IMR-90 (cell line): ENCODE measurements around the gene CCSER2. TPM values are rescaled to one million over a fixed set of nuclear protein-coding genes. Genes with fewer than 3 reads are reported as not detected.

Experiments used
- ATAC-seq: fragments of 200-7000 bp; cut with Tn5 transposase; 2 replicates; pipeline ENCODE4 v1.9.1; 2020; ENCODE audit warnings: low read depth, mild to moderate bottlenecking, moderate library complexity
- BruUV-seq: library from RNA; stranded (reverse); fragments of 400-500 nt; replicated peaks from 2 replicates; lab custom pipeline; 2021; lab: Mats Ljungman, UMichigan
- CTCF ChIA-PET: fragments of 300-600 bp; formaldehyde crosslinking; extraction: SDS; loops from one replicate; lab custom pipeline; 2021; ENCODE audit warnings: antibody characterized with exemption; lab: Yijun Ruan, JAX
- POLR2A ChIA-PET: fragments of 300-600 bp; sonication (Branson Sonifier 250); formaldehyde crosslinking; loops from one replicate; lab custom pipeline; 2022; ENCODE audit warnings: antibody characterized with exemption; ENCODE audit not compliant: unreplicated experiment; lab: Charles Lee
- DNase-seq: peaks from one replicate; pipeline ENCODE4 v3.0.0; 2013
- H2AFZ ChIP-seq: replicated peaks from 2 replicates; pipeline ENCODE3; 2013; ENCODE audit warnings: low read length, mild to moderate bottlenecking; ENCODE audit not compliant: poor library complexity
- H2AK5ac ChIP-seq: 2 replicates; pipeline ENCODE4 v1.6.1; 2013; ENCODE audit warnings: low read depth, low read length, inconsistent platforms
- H2AK9ac ChIP-seq: replicated peaks from 2 replicates; pipeline ENCODE3; 2013; ENCODE audit warnings: mild to moderate bottlenecking, low read depth, low read length, moderate library complexity; ENCODE audit not compliant: poor library complexity
- H2BK120ac ChIP-seq: 2 replicates; pipeline ENCODE4 v1.6.1; 2013; ENCODE audit warnings: low read depth, low read length, inconsistent platforms
- H2BK15ac ChIP-seq: 3 replicates; pipeline ENCODE4 v1.6.1; 2013; ENCODE audit warnings: low read depth, low read length, inconsistent platforms
- H2BK20ac ChIP-seq: 2 replicates; pipeline ENCODE4 v1.6.1; 2013; ENCODE audit warnings: low read depth, mild to moderate bottlenecking, inconsistent platforms, low read length, moderate library complexity
- H2BK5ac ChIP-seq: 2 replicates; pipeline ENCODE4 v1.6.1; 2013; ENCODE audit warnings: mild to moderate bottlenecking, low read depth, low read length, inconsistent platforms; ENCODE audit not compliant: poor library complexity, severe bottlenecking
- H3K14ac ChIP-seq: replicated peaks from 2 replicates; pipeline ENCODE4 v1.6.1; 2013; ENCODE audit warnings: low read depth, low read length, inconsistent platforms
- H3K18ac ChIP-seq: 2 replicates; pipeline ENCODE4 v1.6.1; 2013; ENCODE audit warnings: low read depth, low read length, control low read depth
- H3K23ac ChIP-seq: 2 replicates; pipeline ENCODE4 v1.6.1; 2013; ENCODE audit warnings: low read depth, low read length, inconsistent platforms
- H3K27ac ChIP-seq: 2 replicates; pipeline ENCODE4 v1.5.1; 2013; ENCODE audit warnings: mild to moderate bottlenecking, control low read depth, low read length; ENCODE audit not compliant: insufficient read depth
- H3K27me3 ChIP-seq: 2 replicates; pipeline ENCODE4 v1.6.1; 2013; ENCODE audit warnings: low read length; ENCODE audit not compliant: control insufficient read depth, insufficient read depth
- H3K36me3 ChIP-seq: 2 replicates; pipeline ENCODE4 v1.6.1; 2013; ENCODE audit warnings: low read length, mixed read lengths; ENCODE audit not compliant: control insufficient read depth, insufficient read depth
- H3K4ac ChIP-seq: 2 replicates; pipeline ENCODE4 v1.6.1; 2013; ENCODE audit warnings: low read depth, low read length, inconsistent platforms
- H3K4me1 ChIP-seq: 2 replicates; pipeline ENCODE4 v1.6.1; 2013; ENCODE audit warnings: low read length, mixed read lengths; ENCODE audit not compliant: control insufficient read depth, insufficient read depth
- H3K4me2 ChIP-seq: 2 replicates; pipeline ENCODE4 v1.6.1; 2013; ENCODE audit warnings: low read depth, mild to moderate bottlenecking, control low read depth, low read length, moderate library complexity
- H3K4me3 ChIP-seq: 2 replicates; pipeline ENCODE4 v1.5.1; 2013; ENCODE audit warnings: low read depth, mild to moderate bottlenecking, control low read depth, low read length, moderate library complexity; ENCODE audit not compliant: insufficient read depth
- H3K56ac ChIP-seq: 2 replicates; pipeline ENCODE4 v1.6.1; 2013; ENCODE audit warnings: low read length, inconsistent platforms; ENCODE audit not compliant: insufficient read depth; ENCODE audit errors: extremely low read depth
- H3K79me1 ChIP-seq, 2 experiments: 2 replicates each; pipeline ENCODE4 v1.6.1; 2013; ENCODE audit warnings: low read length in 2 of 2, inconsistent platforms in 1 of 2, low read depth in 1 of 2
- H3K9ac ChIP-seq: 2 replicates; pipeline ENCODE4 v1.6.1; 2013; ENCODE audit warnings: low read depth, low read length, control low read depth
- H3K9me1 ChIP-seq: 2 replicates; pipeline ENCODE4 v1.6.1; 2013; ENCODE audit warnings: low read length, inconsistent platforms; ENCODE audit not compliant: insufficient read depth
- H3K9me3 ChIP-seq: 2 replicates; pipeline ENCODE4 v1.6.1; 2013; ENCODE audit warnings: low read length; ENCODE audit not compliant: control insufficient read depth, insufficient read depth
- H4K20me1 ChIP-seq: 2 replicates; pipeline ENCODE4 v1.6.1; 2013; ENCODE audit warnings: low read length, inconsistent platforms; ENCODE audit not compliant: insufficient read depth
- H4K5ac ChIP-seq: 2 replicates; pipeline ENCODE4 v1.6.1; 2013; ENCODE audit warnings: mild to moderate bottlenecking, low read depth, low read length, control low read depth
- H4K8ac ChIP-seq, 2 experiments: 2 replicates each; pipeline ENCODE4 v1.6.1; 2013; ENCODE audit warnings: low read depth in 2 of 2, low read length in 2 of 2, control low read depth in 1 of 2, inconsistent platforms in 1 of 2
- H4K91ac ChIP-seq: 2 replicates; pipeline ENCODE4 v1.6.1; 2013; ENCODE audit warnings: low read depth, low read length, inconsistent platforms; ENCODE audit not compliant: insufficient read depth
- RFX5 ChIP-seq: IDR thresholded peaks from 2 replicates; pipeline ENCODE4 v1.8.0; 2012; ENCODE audit warnings: low read depth, mild to moderate bottlenecking, low read length, moderate library complexity
- SMC3 ChIP-seq: fragments of 150-350 bp; IDR thresholded peaks from 2 replicates; pipeline ENCODE4 v1.6.1; 2016; ENCODE audit warnings: low read depth, mild to moderate bottlenecking, antibody characterized with exemption, low read length, moderate library complexity
- USF2 ChIP-seq: fragments of 150-350 bp; IDR thresholded peaks from 2 replicates; pipeline ENCODE4 v1.6.1; 2017; ENCODE audit warnings: mild to moderate bottlenecking, antibody characterized with exemption, low read length, low read depth
- dilution Hi-C: fragments of 300-500 bp; cut with HindIII; formaldehyde crosslinking; loops from one replicate; pipeline ENCODE4 v1.14.3; 2018; ENCODE audit warnings: low sequenced_read_pairs; ENCODE audit not compliant: unreplicated experiment
- in situ Hi-C: fragments of 300-500 bp; cut with MboI; formaldehyde crosslinking; loops from 3 replicates; pipeline ENCODE4 v1.14.3; 2019; ENCODE audit warnings: low sequenced_read_pairs, inconsistent platforms, mixed read lengths
- intact Hi-C: fragments of 100-400 bp; cut with micrococcal nuclease; formaldehyde crosslinking; loops from 2 replicates; pipeline ENCODE4 v1.10.0; 2022
- polyA plus RNA-seq, 3 experiments: library from polyadenylated mRNA; depleted of rRNA; stranded (reverse); fragments of >200 nt; gene quantifications; 2 replicates each; pipeline ENCODE4 v1.2.3, GENCODE V29; 2012; ENCODE audit warnings: low replicate concordance in 1 of 3
- total RNA-seq: library from RNA; depleted of rRNA; stranded (reverse); fragments of >200 nt; gene quantifications from 2 replicates; pipeline ENCODE4 v1.2.3, GENCODE V29; 2012

CCSER2 gene
- total and polyA plus RNA-seq, 2 of the 4 experiments (the other 2 are of a cell fraction): 20.4 to 31.7 TPM

DNA sequence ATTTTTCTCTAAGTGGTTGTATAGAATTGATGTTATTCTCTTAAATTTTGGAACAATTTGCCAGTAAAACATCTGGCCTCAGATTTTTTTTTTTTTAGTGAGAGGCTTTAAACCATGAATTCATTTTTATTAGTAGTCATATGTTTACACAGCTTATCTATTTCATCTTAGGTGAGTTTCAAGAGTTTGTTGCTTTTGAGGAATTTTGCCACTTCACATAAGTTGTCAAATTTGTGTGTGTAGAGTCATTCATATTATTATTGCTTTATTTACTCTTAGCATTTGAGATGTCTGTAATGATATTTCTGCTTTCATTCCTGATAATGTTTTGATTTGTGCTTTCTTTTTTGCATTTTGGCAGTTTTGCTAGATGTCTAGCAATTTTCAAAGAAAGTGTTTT is 132.1 kb downstream of the CCSER2 start:
- TF ChIP-seq USF2 (no peak), SMC3 (no peak), RFX5 (no peak)
- no peak overlapping the region for H3K4me2 ChIP-seq
- H3K18ac ChIP-seq: no peak overlapping the region
- BruUV-seq: no TSS peak
- H2AK9ac ChIP-seq: no peak overlapping the region
- H2AFZ ChIP-seq: no peak overlapping the region
- no peaks in the 10 kb centered on the region for H3K9me1 ChIP-seq
- no peak overlapping the region for H3K27ac ChIP-seq
- no peak overlapping the region for H2BK120ac ChIP-seq
- dilution Hi-C loops (no loop called here), intact Hi-C loops (no loop called here), in situ Hi-C loops (no loop called here)
- CTCF ChIA-PET: no interaction called here
- no peak overlapping the region for H3K23ac ChIP-seq
- no peaks in the 10 kb centered on the region for H3K4me1 ChIP-seq
- H2AK5ac ChIP-seq: no peak overlapping the region
- no peak overlapping the region for H3K56ac ChIP-seq
- H3K27me3 ChIP-seq: no peaks in the 10 kb centered on the region
- no peak overlapping the region for H2BK5ac ChIP-seq
- H3K9ac ChIP-seq: no peak overlapping the region
- H2BK20ac ChIP-seq: no peak overlapping the region
- H3K4me3 ChIP-seq: no peak overlapping the region
- peaks cover 5% of the 10 kb centered on the region; the same call in 1 of the 2 replicates for H3K36me3 ChIP-seq
- no peak overlapping the region for H4K91ac ChIP-seq
- peaks cover 5% of the 10 kb centered on the region; the same call in 1 of the 2 replicates for H3K9me3 ChIP-seq
- H2BK15ac ChIP-seq: no peak overlapping the region
- no peak overlapping the region for H3K14ac ChIP-seq
- POLR2A ChIA-PET: no interaction called here
- ATAC-seq (no peak), DNase-seq (no peak)
- no peak overlapping the region for H3K4ac ChIP-seq
- H4K5ac ChIP-seq: no peak overlapping the region
- peaks cover 4% of the 10 kb centered on the region; the same call in 1 of the 2 replicates for H4K20me1 ChIP-seq
- H3K79me1 ChIP-seq: peaks cover 17 to 27% of the 10 kb centered on the region in 2 experiments
- H4K8ac ChIP-seq: no peak overlapping the region
